GM19239 (cell line): ENCODE measurements around the gene ZNF329.

ENCODE experiments used
- DNase-seq: peaks from one replicate; pipeline ENCODE4 v3.0.0; 2011; ENCODE audit warnings: low spot score; ENCODE audit not compliant: insufficient read length
- FAIRE-seq: peaks from 2 replicates; lab custom pipeline; 2011; peaks lifted over from hg19 to GRCh38; lab: Jason Lieb, UNC

ZNF329 gene

DNA sequence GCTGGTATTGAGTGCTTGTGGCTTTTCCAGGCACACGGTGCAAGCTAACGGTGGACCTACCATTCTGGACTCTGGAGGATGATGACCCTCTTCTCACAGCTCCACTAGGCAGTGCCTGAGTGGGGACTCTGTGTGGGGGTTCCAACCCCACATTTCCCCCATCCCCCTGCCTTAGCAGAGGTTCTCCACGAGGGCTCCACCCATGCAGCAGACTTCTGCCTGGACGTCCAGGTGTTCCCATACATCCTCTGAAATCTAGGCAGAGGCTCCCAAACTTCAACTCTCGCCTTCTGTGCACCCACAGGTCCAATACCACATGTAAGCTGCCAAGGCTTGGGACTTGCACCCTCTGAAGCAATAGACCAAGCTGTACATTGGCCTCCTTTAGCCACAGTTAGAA, 27.2 kb downstream of the ZNF329 start:
- no peak for FAIRE-seq
- DNase-seq, result no peak

DNA sequence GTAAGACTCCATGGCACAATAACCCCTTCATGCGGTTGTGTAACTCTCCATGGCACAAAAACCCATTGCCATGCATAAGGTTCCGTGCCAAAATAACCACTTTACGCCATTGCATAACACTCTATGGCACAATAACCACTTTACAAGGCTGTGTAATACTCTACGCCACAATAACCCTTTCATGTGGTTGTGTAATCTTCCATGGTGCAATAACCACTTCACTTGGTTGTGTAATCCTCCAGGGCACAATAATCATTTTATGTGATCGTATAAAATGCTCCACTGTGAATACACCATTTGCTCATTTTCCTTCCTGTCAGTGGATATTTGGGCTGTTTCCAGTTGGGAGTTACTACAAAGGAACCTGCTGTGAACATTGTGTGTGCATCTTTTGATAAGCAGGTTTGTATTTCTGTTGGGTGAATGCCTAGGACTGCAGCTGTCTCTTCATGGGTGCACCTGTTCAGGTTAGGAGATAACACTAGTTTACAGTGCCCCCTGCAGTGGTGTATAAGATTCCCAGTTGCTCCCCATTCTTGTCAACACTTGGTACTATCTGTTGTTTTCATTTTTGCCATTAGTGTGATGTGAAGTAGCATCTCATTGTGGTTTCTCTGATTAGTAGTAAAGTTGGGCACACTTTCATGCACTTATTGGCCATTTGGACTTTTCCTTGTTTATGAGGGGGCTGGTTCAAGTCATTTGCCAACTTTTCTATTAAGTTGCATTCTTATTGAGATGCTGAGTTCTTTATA, 31.4 kb downstream of the ZNF329 start:
- DNase-seq, result no peak
- FAIRE-seq, result no peak

DNA sequence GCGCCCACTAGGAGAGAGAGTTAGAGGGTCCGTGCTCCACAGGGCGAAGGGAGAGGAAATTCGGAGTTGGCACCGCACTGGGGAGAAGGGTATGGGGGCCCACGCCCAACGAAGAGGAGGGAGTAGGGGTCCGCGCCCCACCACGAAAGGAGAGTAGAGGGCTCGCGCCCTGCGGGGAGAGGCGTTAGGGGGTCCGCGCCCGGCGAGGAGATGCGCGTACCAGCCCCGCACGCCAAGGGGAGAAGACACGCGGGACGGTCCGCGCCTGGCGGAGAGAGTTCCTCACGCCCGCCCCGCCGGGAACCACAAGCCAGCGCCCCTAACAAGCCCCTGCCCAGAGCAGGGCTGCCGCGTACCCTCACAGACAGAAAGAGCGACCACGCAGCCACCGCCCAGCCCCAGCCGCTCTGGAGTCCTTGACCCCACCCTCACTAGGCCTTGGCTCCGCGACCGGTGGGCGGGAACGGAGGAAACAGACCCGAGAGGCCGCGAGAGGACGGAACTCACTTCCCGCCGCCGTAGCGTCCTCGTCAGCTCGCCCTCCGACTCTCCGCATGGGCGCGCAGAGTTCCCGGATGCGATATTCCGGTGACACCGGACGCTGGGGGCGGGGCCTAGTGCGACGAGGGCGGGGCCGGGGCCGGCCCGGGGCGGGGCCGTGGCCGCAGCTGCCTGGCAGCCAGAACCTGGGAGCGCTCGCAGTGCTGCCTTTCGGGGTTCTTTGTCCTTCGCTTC, 32.6 kb downstream of the ZNF329 start:
- DNase-seq (no peak), FAIRE-seq (no peak)

DNA sequence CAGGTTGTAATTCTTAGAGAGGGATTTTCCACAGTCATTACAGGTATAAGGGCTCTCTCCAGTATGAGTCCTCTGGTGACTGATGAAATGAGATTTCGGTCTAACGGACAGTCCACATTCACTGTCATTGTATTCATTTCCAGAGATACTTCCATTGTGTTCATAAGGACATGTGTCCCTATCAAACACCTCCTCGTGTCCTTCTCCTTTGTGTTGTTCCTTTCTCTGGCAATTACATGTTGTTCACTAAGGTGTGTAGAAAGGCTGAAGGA, 42.1 kb downstream of the ZNF329 start:
- FAIRE-seq, result no peak
- no peak for DNase-seq

DNA sequence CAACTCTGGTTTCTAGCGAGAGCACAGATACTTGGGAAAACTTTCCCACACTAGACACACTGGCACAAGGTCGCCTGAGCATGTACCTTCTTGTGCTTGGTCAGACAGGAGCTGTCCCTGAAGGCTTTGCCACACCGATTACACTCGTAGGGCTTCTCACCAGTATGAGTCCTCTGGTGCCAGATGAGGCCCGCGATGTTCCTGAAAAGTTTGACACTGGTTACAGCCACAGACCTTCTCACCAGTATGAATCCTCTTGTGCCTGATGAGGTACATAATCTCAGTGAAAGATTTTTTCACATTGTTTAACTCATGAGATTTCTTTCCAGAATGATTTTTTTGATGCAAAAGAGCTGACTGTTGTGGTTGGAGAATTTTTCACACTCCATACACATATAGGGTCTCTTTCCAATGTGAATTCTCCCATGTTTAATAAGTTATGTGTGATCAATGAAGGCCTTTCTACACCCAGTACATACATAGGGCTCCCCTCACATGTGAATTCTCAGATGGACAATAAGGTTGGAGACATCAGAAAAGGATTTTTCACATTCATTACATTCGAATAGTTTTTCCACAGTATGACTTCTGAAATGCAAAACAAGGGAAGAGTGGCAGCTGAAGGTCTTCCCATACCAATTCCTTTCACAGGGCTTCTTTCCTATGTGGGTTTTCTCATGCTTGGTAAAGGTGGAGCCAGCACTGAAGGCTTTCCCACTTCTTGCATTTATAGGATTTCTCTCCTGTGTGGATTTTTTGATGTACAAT, 42.6 kb downstream of the ZNF329 start:
- FAIRE-seq (no peak), DNase-seq (no peak)

DNA sequence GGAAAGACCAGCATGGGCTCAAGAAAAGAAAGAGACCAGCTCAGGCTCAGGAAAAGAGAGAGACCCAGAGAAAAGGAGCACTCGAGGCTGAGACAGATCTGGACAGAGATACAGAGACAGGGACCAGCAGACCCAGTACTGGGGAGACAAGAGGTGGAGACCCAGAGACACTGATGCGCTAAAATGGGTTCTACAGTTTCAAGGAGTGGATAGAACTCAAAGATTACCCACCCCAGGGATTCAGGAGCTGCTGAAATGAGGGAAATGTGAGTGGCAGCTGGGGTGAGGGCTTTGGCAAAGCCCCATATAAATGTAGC, 51.9 kb downstream of the ZNF329 start:
- DNase-seq (no peak), FAIRE-seq (no peak)

DNA sequence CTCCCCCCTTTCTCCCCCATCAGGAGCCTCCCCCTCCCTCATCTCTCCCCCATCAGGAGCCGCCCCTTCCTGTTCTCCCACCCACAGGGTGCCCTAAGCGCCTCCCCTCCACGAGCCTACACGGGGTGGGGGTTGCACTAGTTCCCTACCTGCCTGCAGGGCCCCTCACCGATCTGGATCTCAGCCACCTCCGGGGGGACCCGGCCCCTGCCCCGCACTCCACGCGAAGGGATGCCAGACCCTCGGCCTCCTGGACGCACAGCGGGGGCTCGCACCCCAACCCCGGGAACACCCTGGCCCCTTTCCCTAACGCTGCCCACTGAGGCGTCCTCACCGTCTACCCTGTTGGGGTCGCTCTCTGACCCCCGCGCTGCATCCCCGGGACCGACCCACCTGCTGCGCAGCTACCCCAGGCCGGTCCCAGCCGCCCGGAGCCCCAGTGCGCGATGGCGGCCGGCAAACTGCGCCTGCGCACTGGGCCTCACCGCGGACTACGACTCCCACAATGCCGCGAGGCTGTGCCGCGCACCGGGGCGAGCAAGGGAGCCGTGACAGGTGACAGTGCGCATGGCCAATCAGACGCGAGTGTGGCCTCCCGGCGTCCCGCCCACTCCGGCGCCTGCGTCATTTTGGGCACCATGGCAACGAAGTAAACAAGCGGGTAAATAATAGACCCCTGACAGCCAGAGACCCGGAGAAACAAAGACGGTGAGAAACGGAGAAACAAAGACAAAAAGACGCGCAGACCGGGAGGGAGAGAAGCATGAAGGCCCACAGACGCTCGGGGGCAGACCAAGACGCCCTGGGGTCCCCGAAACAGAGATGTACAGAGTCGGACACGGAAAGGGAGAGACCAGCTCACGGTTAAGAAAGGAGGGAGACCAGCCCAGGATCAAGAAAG, 52.6 kb downstream of the ZNF329 start, which contains the start of gene ZSCAN18:
Gene ZSCAN18 (minus strand): TSS at position 451 of the 901 bp plus-strand sequence. CDS start 7,964 bp downstream, outside the sequence.
- peak; percentile 56 for DNase-seq
- FAIRE-seq, result no peak

DNA sequence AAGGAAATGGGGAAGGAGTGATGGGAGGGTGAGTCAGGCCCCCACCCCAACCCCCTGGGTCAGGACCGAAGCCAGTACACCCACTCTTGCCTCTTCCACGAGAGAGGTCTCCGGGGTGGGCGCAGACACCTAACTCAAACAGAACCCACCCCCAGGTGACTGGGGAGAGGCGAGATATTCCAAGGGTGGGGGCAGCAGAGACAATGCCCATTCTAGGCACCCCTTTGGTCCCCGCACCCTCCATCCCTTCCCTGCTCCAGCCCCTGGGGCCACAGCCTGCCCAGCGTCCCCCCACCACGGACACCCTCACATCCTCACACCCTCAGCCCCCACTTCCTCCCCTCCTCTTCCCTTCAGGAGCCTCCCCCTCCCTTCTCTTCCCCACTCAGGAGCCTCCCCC, 53.2 kb downstream of the ZNF329 start:
- DNase-seq (no peak), FAIRE-seq (no peak)

DNA sequence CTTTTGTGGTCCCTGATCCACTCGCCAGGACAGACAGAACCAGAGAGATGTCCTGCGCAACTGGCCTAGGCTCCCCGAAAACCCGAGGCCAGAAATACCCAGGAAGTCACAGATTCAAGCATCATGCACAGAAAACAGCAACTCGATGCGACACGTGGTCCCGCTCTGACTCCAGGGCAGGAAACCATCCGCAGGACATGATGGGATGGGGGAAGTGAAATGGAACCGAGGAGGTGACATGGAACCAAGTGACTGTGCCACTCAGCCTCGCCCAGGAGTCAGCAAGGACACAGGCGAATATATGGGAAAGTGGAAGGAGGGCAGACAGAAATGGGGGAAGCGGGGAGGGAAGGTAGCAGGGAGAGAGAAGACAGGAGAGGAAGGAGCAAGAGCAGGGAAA, 53.7 kb downstream of the ZNF329 start:
- DNase-seq (no peak), FAIRE-seq (no peak)

DNA sequence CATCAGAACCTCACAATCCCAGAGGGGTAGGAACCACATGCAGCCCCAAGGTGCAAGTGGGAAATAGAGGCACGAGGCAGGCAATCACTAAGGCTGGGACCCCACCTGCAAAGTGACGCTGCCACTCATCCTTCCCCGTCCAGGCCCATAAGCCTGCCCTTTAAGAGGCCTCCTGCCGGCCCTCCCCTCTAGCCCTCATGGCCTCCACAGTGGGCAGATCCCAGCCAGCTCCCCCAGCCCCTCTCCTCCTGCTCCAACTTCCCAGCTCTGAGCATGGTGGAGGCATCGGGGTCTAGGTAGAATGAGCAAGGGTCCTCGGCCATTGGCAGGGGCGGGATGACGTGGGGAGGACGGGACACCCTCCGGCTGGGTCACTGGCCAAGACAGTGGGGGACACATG, 55.3 kb downstream of the ZNF329 start:
- DNase-seq (no peak), FAIRE-seq (no peak)

DNA sequence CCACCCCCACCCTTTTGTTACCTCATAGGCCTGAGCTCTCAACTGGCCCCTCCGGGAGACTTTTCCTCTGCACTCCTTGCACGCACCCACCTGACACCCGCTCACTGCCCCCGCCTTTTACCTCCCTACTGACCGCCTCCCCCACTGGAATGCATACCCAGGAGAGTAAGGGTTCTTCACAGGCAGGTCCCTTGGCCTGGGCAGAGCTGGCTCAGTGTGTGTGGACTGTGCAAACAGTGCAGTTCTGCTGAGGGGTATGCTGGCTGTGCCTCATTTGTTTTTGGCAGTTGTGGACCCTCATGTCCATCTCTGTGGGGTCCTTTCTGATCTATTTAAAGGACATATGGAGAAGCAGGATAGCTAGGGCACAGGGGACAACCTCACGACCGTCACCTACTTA, 57.5 kb downstream of the ZNF329 start:
- no peak for FAIRE-seq

DNA sequence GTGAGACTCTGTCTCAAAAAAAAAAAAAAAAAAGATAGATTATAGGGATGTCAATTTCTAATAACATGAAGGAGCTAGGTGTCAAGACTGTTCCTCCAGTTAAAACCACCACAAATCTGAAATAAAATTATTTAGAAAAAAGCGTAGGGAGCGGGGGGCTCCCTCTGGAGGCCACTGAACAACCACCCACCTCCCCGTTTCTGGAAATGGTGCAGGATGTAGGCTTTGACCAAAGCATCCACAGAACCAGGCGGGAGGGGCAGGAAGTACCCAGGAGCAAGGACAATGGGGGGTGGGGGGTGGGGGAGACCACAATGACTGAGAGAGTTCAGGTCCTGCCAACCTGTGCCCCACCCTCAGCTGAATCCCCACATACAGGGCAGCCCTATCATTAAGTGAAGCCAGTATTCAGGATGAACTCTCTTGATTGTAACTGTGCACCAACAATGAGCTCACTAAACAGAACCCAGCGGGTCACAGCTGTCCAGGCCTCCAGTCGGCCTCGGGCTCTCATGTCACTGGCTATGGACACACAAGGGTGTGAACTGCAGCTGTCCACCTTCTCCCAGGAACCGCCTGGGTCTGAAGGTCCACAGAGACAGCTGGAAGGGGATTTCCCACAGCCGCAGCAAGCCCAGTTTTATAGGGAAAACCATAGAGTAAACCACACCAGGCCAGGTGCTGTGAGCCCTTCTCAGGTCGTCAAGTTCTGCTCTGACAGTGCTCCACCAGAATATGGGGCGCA, 59.2 kb downstream of the ZNF329 start:
- no peak for FAIRE-seq

More for the DNA sequence above, 57.5 kb downstream of the ZNF329 start:
- no peak for DNase-seq

DNA sequence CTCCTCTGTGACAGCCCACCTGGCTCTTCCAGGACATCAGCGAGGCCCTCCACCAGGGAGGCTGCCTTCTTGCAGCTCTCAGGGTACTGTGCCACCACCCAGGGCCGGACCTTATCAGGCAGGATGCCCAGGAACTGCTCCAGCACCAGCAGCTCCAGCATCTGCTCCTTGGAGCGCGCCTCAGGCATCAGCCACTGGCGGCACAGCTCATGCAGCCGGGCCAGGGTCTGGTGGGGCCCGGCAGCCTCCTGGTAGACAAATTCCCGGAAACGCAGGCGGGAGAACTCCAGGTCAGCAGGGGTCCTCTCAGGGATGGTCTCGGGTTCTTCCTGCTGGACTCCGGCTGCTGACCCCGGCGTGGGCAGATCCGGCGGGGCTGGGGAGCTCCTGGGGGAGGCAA, 60.7 kb downstream of the ZNF329 start:
- DNase-seq, result no peak
- no peak for FAIRE-seq

More for the DNA sequence above, 59.2 kb downstream of the ZNF329 start:
- no peak for DNase-seq

DNA sequence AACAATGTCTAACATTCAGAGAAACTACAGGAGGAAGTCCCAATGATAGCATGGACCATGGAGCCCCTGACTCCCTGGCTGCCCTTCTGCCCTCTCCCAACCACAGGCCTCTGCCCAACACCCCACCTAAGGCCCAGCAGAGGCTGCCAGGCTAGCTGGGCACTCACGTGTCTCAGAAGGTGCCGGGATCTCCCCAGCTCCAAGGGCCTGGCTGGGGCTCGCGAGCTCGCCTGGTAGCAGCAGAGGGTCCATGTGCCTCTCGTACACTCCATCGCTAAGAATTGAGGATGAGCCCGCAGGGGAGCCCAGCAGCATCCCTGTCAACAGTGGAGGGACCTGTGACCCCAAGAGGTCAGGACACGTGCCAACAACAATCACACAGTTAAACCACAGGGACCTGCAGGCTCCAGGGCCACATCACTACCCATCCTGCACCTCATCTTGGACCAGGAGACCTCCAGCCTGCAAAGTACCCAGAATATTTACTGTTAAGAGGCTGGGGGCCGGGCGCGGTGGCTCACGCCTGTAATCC, 62.0 kb downstream of the ZNF329 start:
- DNase-seq, result no peak
- no peak for FAIRE-seq

DNA sequence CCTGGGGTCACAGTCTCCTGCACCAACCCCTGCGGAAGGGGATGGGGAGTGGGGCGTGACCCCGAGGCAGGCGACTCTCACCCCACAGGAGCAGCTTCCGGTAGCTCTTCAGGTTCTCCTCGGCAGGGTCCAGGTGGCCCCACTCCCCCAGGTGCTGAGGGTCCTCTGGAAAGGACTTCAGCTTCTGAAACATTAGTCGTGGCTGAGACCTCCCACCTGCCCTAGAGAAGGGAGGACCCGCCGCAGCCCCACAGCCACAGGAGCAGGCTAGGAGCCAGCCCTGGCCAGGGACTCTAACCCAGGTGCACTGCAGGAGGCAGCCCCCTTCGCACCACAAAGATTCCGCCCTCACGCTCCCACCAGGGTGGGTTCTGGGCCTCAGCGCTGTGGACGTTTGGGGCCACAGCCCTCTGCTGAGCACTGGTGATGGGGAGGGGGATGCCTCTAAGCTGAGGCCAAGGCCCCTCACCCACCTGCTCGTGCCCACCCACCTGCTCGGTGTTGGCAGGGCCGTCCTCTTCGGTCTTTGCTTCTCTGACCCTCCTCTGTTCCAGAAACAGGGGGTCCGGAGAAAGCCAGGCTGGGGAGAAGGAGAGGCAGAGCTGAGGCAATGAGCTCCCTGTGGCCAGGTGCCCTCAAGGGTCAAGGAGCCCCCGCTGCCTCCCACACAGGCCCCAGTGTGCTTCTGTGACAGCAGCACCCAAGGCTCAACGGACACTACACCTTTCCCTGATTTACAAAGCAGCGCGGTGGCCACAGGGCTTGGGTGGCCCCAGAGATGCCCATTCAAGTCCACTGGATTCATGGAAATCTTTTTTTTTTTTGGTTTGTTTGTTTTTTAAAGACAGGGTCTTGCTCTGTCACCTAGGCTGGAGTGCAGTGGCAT, 63.5 kb downstream of the ZNF329 start:
- no peak for FAIRE-seq

DNA sequence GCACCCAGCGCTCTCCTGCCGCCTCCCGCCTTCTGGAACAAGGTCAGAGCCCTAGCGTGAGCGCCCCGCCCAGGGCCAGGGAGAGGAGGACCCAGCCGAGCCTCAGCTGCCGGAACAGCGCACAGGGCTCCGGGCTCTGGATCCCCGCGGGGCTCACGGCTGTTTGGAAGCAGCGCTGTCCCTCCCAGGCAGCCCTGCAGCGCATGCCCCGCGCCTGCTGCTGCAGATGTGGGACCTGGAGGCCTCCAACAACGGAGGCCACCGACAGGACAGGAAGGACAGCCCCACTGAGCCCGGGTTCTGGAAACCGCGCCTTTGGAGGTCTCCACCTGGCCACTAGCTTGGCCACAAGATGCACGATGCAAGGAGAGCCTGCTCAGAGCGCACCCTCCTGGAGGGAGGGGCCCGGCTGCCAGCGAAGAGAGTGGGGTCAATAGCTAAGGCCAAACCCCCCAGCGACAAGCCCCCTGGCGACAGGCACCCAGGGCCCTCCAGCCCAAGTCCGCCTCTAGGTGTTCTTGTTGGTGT, 65.2 kb downstream of the ZNF329 start:
- no peak for FAIRE-seq
- DNase-seq, result no peak

More for the DNA sequence above, 63.5 kb downstream of the ZNF329 start:
- no peak for DNase-seq

DNA sequence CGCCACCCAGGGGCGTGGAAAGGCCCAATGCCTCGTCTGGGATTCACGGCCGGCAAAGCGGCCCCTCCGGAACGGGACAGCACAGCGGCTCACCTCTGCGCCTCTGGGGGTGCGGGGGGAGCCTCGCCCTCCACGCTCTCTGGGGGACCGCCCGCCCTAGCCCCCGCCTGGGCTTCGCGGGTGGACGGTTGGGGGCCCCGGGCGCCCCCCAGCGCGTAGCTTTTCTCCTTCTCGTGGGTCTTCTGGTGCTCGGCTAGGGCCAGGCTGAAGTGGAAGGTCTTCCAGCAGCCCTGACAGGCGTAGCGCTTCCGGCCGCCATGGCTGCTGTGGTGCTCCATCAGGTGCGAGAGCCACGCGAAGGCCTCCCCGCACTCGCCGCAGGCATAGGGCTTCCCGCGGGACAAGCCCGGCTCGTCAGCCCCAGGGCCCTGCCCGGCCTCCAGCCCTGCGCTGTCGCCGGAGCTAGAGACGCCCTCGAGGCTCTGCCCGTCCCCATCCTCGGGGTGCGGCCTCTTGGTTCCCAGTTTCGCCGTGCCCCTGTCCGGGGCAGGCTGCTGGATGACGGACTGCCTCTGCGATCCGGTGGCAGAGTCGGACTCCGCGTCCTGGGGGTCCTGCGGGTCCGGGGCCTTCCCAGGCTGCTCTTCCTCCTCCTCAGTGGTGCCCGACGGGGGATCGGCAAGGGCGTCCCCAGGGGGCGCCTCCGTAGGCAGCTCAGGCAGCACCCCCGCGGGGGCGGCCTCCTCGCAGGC, 65.8 kb downstream of the ZNF329 start:
- no peak for FAIRE-seq
- DNase-seq, result no peak
